HG03354 (cell line): ENCODE data around the gene UBA3.
A peak's percentile ranks its signal among the peaks of the same experiment; 100 is the strongest.

Source experiments
- ATAC-seq: cut with Tn5 transposase; IDR thresholded peaks from one replicate; pipeline ENCODE4 v1.9.1; 2021; ENCODE audit warnings: mild to moderate bottlenecking; ENCODE audit not compliant: unreplicated experiment, poor library complexity, severe bottlenecking

Gene UBA3

GRCh38 chr3:69103123-69103522, 23.0 kb upstream of the UBA3 start:
- no peak for ATAC-seq

GRCh38 chr3:69102384-69102783, 22.2 kb upstream of the UBA3 start:
- ATAC-seq = no peak

GRCh38 chr3:69099576-69099975, 19.4 kb upstream of the UBA3 start:
- no peak for ATAC-seq

GRCh38 chr3:69097407-69098086, 17.4 kb upstream of the UBA3 start:
- ATAC-seq = no peak

- ATAC-seq = no peak
These were observed 16.1 kb upstream of the UBA3 start for GRCh38 chr3:69096299-69096698.

- ATAC-seq = no peak
These were observed 15.5 kb upstream of the UBA3 start for GRCh38 chr3:69095636-69096035.

- ATAC-seq = no peak
These were observed 14.5 kb upstream of the UBA3 start for GRCh38 chr3:69094467-69095205.

- ATAC-seq = peak; percentile 82
These were observed 11.9 kb upstream of the UBA3 start for GRCh38 chr3:69092030-69092516.

- no peak for ATAC-seq
These were observed 11.3 kb upstream of the UBA3 start for GRCh38 chr3:69091389-69092029.

GRCh38 chr3:69090021-69090420, 9.9 kb upstream of the UBA3 start:
- ATAC-seq = no peak

- peak; percentile 31 for ATAC-seq
These were observed 7.9 kb upstream of the UBA3 start for GRCh38 chr3:69088063-69088462.

- no peak for ATAC-seq
These were observed 7.0 kb upstream of the UBA3 start for GRCh38 chr3:69087030-69087791.

GRCh38 chr3:69085833-69086722, 5.9 kb upstream of the UBA3 start:
- ATAC-seq = no peak

GRCh38 chr3:69085168-69085832, 5.1 kb upstream of the UBA3 start:
- ATAC-seq = peak; percentile 2

- ATAC-seq = peak; percentile 65
These were observed 4.4 kb upstream of the UBA3 start, which contains the start of gene ARL6IP5 for GRCh38 chr3:69084326-69085167. ARL6IP5 (plus strand) TSS chr3:69084937; CDS start chr3:69085048, 111 bp downstream.

- ATAC-seq = peak; percentile 54
These were observed 2.6 kb upstream of the UBA3 start for GRCh38 chr3:69082805-69083204.

- no peak for ATAC-seq
These were observed 2.2 kb upstream of the UBA3 start for GRCh38 chr3:69082361-69082760.
